ENCODE data around the gene HS6ST3.
"Not testable (repeated sequence)": the region's sequence is repeated elsewhere in the genome, so short reads cannot be mapped to it uniquely, and the experiment has no call there.

Gene HS6ST3

GRCh38 chr13:96091164-96092117 is 1.5 kb downstream of the HS6ST3 start:
- DNase-seq (ENCODE audit: low spot score): peak; percentile 33

DNA sequence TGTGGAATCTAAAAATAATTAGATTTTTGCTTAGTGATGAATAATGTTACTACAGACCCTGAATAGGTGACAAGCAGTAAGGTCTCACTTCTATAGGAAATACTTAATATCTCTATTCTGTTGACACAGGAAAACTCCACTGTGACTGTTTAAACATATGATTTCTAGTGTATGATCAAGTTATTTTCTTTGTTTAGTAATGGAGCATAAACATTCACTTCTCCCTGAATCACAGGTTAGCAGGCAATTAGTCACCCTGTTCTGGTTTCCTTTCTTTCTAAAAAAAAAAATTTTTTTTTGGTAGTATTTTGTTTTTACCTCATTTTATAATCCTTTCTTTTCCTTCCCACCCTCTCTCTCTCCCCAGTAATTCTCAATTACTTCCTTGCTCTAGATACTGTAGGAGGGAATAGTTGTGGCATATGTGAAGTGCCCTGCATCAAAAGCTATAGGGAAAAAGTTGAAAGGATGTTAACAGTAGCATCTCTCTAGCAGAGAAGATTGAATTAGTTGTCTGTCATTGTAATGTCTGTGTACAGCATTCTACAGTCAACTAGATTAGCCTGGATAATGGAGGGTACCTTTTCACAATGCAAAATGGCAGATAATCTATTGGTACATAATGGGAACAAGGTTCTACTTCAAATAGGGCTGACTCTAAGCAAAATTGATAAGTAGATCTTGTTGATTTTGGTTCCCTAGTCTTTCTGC is 3.5 kb downstream of the HS6ST3 start:
- no peak for DNase-seq (ENCODE audit: low spot score)

GRCh38 chr13:96100457-96101220 is 10.7 kb downstream of the HS6ST3 start:
- peak; percentile 11 for DNase-seq (ENCODE audit: low spot score)

DNA sequence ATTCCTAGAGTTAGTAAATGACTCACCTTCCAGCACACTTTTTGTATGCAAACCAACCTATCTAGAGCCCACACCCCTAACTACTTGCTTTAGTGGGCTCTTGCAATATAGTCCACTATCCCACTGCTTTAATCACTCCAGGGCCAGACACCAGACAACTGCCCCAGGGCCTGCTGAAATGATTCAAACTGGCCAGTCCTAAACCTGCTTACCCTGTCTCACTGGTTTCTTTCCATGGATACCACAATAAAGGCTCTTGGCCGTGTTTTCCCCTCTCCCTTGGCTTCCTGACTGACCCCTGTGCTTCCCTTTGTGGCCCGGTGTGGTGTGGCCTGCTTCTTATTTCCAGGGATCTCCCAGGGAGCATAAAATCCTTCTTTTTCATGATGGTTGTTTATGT is 14.6 kb downstream of the HS6ST3 start:
- peak; percentile 24 for DNase-seq (ENCODE audit: low spot score)

- DNase-seq (ENCODE audit: low spot score): not testable (repeated sequence)
These were observed 18.2 kb downstream of the HS6ST3 start for GRCh38 chr13:96108072-96108471.

GRCh38 chr13:96109125-96109524 is 19.2 kb downstream of the HS6ST3 start:
- DNase-seq (ENCODE audit: low spot score): no peak

DNA sequence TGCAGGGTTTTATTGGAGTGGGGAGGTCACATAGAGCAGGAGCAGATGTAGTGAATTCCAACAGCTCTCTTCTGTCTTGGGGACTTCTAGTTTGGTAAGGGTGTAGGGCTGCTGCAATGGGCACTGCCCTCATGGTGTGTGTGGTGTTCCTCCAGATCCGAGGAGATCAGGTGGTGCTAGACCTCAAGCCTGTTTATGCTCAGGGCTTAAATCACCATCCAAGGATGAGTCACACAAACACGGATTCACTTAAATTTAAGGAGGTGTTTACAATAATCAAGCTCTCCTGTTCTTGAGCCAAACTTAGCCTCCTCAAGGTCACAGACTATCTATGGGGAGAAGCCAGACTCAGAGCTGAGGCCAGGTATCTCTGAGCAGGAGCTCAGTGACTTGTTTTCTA is 23.0 kb downstream of the HS6ST3 start:
- DNase-seq (ENCODE audit: low spot score): no peak

GRCh38 chr13:96115368-96115767 is 25.5 kb downstream of the HS6ST3 start:
- DNase-seq (ENCODE audit: low spot score): not testable (repeated sequence)

DNA sequence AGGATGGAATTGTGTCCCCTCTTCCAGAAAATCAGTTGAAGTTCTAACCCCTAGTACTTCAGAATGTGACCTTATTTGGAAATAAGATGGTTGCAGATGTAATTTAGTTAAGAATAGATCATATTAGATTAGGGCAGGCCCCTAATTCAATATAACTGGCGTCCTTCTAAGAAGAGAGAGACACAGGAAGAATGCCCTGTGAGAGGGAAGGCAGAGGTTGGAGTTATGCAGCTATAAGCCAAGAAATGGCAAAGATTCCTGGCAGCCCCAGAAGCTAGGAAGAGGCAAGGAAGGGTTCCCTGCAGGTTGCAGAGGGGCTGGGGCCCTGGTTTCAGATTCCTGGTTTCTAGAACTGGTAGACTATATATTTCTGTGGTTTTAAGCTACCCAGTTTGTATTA is 30.0 kb downstream of the HS6ST3 start:
- no peak for DNase-seq (ENCODE audit: low spot score)

GRCh38 chr13:96130818-96131340 is 41.0 kb downstream of the HS6ST3 start:
- DNase-seq (ENCODE audit: low spot score): no peak

- no peak for DNase-seq (ENCODE audit: low spot score)
These were observed 51.1 kb downstream of the HS6ST3 start for GRCh38 chr13:96141032-96141431.

DNA sequence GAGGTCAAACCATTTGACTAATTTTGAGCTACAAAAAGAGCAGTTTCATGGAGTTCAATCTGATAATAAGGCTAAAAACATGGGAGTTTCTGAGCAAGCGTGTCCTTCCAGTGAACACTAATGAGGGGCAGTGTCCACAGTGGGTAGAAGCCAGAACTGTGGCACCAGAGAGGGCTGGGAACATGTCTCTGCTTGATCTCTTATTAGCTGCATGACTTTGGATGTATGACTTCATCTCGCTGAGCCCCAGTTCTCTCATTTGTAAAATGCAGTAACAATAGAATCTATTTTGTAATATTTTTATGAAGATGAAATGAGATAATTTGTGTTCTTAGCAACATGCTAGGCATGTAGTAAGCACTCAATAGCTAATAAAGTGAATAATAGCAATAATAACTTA is 69.8 kb downstream of the HS6ST3 start:
- DNase-seq (ENCODE audit: low spot score): no peak

DNA sequence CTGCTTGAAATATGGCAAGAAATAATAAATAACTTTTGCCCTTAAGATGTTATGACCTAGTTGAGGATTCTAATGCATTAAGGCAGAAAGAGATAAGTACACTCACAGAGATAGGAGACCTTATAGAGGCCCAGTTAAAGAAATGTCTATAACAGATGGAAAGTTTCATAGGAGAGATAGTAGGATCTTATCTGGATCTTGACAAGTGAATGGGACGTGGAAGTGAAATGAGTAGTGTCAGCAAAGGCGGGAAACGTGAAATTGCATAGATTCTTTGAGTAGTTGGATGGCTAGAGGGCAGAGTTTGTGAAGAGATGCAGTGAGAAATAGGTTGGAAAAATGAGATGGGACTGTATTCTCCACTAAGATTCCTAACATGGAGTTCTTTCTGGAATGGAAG is 71.2 kb downstream of the HS6ST3 start:
- DNase-seq (ENCODE audit: low spot score): no peak

DNA sequence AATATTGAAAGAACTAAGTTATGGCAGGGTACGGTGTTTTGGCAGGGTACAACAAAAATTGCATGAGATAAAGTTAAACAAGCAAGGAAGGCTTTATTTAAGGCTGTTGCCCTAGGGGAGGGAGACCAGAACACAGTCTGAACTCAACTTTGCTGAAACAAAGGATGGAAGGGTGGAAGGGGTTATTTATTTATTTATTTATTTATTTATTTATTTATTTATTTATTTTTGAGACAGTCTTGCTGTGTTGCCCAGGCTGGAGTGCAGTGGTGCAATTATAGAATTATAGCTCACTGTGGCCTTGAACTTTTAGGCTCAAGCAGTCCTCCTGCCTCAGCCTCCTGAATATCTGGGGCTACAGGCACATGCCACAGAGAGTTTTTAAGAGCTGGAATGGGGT is 75.9 kb downstream of the HS6ST3 start:
- DNase-seq (ENCODE audit: low spot score): no peak

- no peak for DNase-seq (ENCODE audit: low spot score)
These were observed 82.2 kb downstream of the HS6ST3 start for GRCh38 chr13:96172066-96172465.

- no peak for DNase-seq (ENCODE audit: low spot score)
These were observed 88.9 kb downstream of the HS6ST3 start for GRCh38 chr13:96178759-96179158.

DNA sequence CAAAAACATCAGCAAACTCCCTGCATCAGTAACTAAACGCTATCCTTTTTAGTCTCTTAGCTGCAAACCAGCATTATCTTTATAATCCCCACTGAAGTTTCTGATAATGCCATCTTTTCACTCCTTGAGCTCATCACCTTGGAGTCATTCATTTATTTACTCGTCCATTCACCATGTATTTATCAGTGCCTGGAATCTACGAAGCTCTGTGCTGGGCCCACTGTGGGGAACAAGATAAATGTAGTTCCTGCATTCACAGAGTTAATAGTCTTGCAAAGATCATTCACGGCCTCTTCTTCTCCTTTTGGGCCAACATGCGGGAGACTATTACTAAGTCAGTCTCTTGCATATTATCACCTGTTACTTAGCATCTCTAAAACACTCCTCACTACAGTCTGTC is 89.4 kb downstream of the HS6ST3 start:
- DNase-seq (ENCODE audit: low spot score): no peak

DNA sequence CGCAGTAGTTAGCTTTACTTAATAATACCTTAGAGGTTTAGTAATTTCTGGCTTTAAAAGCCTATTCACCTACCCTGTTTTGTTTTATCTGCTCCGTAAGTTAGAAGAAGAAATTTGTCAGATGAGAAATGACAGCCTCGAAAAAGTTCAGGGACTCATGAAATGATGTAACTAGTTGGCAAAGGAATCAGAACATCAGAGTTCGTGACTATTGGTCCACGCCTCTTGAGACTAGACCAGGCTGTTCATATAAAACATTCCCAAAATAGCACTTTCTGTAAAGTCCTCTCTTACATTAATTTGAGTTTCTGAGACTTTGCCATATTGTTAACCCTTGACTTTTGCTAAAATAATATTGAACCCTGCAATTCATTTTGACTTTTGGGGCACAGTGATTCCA is 92.0 kb downstream of the HS6ST3 start:
- DNase-seq (ENCODE audit: low spot score): no peak

DNA sequence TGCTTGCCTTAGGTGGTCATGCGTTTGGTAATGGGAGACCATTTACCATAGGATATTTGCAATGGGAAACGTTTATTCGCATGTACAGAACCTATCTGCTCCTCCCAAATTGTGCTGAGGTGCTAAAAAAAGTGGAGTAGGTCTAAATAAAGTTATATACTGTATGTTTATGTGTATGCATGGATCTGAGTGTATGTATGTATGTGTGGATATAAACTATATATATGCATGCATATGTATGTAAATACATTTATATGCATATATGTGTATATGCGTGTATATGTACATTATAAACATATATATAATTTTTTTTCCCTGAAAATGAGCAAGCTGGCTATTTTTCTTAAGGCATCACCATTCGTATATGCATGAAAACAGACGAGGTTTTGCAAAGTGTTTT is 95.9 kb downstream of the HS6ST3 start:
- no peak for DNase-seq (ENCODE audit: low spot score)

- DNase-seq (ENCODE audit: low spot score): no peak
These were observed 101.5 kb downstream of the HS6ST3 start for GRCh38 chr13:96191367-96191766.

GRCh38 chr13:96193728-96194310 is 103.9 kb downstream of the HS6ST3 start:
- no peak for DNase-seq (ENCODE audit: low spot score)

DNA sequence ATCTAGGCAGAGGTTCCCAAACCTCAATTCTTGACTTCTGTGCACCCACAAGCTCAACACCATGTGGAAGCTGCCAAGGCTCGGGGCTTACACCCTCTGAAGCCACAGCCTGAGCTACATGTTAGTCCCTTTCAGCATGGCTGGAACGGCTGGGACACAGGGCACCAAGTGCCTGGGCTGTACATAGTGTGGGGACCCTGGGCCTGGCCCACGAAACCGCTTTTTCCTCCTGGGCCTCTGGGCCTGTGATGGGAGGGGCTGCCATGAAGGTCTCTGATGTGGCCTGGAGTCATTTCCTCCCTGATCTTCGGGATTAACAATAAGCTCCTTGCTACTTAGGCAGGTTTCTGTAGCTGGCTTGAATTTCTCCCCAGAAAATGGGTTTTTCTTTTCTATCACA is 108.1 kb downstream of the HS6ST3 start:
- no peak for DNase-seq (ENCODE audit: low spot score)
